Tibial artery (tissue), 4 donors: ENCODE data around the gene SLC38A11.
"Not testable (repeated sequence)": the region's sequence is repeated elsewhere in the genome, so short reads cannot be mapped to it uniquely, and the experiment has no call there.

ENCODE experiments used
- DNase-seq, 2 donors: peaks; one replicate each; pipeline ENCODE4 v3.0.0-alpha.2; 2019
- H3K27ac ChIP-seq, 2 donors: fragments of 200-600 bp; sonication (generic) in 1 of 2; 1 replicate in 1 of 2; 2 replicates in 1 of 2; pipeline ENCODE4 v1.5.1; 2018 to 2019; ENCODE audit warnings: mild to moderate bottlenecking in 1 of 2
- H3K27me3 ChIP-seq, 2 donors: fragments of 200-600 bp; sonication (generic) in 1 of 2; one replicate each; pipeline versions ENCODE4 v1.5.1 to v1.6.0; 2016 to 2019
- H3K36me3 ChIP-seq, 3 donors: fragments of 200-600 bp; sonication (generic) in 2 of 3; one replicate each; pipeline ENCODE4 v1.5.1; 2016 to 2019; ENCODE audit warnings: mild to moderate bottlenecking in 2 of 3
- H3K4me1 ChIP-seq, 4 donors: fragments of 200-600 bp; sonication (generic) in 2 of 4; 1 replicate in 3 of 4; 2 replicates in 1 of 4; pipeline ENCODE4 v1.5.1; 2016 to 2019
- H3K4me3 ChIP-seq, 2 donors: fragments of 200-600 bp; sonication (generic) in 1 of 2; 1 replicate in 1 of 2; 2 replicates in 1 of 2; pipeline ENCODE4 v1.5.1; 2018 to 2019; ENCODE audit warnings: mild to moderate bottlenecking in 2 of 2
- H3K9me3 ChIP-seq, 3 donors: fragments of 200-600 bp; sonication (generic) in 1 of 3; one replicate each; pipeline ENCODE4 v1.5.1; 2016 to 2019
- intact Hi-C: fragments of 100-400 bp; cut with DNase I; formaldehyde crosslinking; loops from one replicate; pipeline ENCODE4 v1.15.0; 2023; ENCODE audit warnings: low total_unique reads
- TF ChIP-seq, protein P1 (sequence below), 2 experiments: fragments of 200-600 bp in 1 of 2; fragments of 450-650 bp in 1 of 2; IDR thresholded peaks; one replicate each; pipeline ENCODE4 v1.5.1; 2017 to 2019; ENCODE audit warnings: antibody characterized with exemption in 2 of 2, mild to moderate bottlenecking in 1 of 2, moderate library complexity in 1 of 2

The SLC38A11 gene

DNA sequence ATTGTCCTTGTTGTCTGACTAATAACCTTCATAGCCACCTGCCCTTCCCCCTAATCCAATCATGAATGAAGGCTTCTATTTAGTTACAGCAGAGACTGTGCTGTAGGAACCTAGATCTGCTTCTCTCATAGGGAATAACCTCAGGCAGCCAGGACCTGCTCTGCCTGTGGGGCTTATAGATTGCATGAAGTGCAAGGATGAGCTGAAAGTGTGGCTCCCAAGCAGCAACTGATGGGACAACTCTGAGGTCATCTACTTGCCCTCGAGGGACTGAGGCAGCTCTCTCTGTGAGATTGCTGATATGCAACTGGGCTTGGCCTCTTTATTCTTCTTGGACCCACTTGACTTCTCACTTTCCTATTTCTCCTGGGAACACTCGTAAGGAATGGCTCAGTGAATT, 23.8 kb upstream of the SLC38A11 start:
- H3K4me1 ChIP-seq = peaks cover 0 to 8% (median 3%) of the 10 kb centered on the region in 4 donors
- no peaks in the 10 kb centered on the region for H3K27me3 ChIP-seq
- intact Hi-C loops = no loop called here
- no peak for DNase-seq
- TF ChIP-seq, protein P1, sequence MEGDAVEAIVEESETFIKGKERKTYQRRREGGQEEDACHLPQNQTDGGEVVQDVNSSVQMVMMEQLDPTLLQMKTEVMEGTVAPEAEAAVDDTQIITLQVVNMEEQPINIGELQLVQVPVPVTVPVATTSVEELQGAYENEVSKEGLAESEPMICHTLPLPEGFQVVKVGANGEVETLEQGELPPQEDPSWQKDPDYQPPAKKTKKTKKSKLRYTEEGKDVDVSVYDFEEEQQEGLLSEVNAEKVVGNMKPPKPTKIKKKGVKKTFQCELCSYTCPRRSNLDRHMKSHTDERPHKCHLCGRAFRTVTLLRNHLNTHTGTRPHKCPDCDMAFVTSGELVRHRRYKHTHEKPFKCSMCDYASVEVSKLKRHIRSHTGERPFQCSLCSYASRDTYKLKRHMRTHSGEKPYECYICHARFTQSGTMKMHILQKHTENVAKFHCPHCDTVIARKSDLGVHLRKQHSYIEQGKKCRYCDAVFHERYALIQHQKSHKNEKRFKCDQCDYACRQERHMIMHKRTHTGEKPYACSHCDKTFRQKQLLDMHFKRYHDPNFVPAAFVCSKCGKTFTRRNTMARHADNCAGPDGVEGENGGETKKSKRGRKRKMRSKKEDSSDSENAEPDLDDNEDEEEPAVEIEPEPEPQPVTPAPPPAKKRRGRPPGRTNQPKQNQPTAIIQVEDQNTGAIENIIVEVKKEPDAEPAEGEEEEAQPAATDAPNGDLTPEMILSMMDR (IDR thresholded peaks at IDR 0.05) = no peak
- no peak overlapping the region for H3K4me3 ChIP-seq
- H3K36me3 ChIP-seq = no peaks in the 10 kb centered on the region
- no peak overlapping the region for H3K27ac ChIP-seq
- H3K9me3 ChIP-seq = no peaks in the 10 kb centered on the region

DNA sequence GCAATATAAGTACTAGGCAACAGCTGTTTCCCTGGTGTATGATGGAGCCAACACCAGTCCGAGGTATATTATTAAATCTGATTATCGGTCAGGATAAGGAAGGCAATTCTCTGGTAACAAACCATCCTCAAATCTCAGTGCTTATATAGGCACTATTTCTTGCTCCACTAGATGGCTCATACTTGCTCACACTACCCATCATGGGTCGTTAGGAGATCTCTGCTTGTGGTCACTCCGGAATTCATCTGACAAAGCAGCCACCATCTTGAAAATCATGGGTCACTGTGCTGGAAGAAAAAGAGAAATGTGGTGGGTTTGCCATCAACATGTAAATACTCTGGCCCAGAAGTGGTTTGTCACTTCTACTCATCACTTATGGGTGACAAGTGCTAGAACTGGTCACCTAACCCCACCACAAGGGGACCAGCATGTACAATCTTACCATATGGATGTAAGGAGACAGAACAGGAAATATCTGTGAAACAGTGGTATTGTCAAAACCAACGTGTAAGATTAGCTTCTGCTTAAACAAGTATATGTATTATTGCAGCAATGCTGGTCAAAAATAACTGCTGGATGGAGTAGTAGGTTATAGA, 21.6 kb upstream of the SLC38A11 start:
- H3K36me3 ChIP-seq, DNase-seq, H3K4me3 ChIP-seq, H3K9me3 ChIP-seq, H3K27me3 ChIP-seq, H3K27ac ChIP-seq, H3K4me1 ChIP-seq, intact Hi-C loops: not testable (repeated sequence)

DNA sequence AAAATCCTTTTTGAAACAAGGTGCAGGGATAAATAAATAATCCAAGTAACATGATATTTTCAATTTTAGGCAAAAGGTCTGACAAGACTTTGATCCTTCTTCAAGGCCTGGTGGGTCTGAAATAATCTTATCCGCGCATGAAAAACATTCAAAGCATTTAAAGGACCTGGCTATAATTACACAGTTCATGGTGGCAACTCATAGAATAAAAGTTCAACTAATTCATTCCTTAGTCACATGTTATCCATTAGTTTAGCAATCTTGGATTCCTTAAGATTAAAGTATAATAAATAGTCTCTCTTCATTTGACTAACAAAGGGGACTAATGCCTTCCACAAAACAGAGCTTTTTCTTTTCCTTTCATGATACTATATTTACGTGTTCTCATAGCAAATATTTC, 21.0 kb upstream of the SLC38A11 start:
- Histone ChIP-seq H3K9me3 (no peaks in the 10 kb centered on the region), H3K27me3 (no peaks in the 10 kb centered on the region), H3K36me3 (no peaks in the 10 kb centered on the region), H3K27ac (no peak overlapping the region), H3K4me1 (peaks cover 0 to 4% (median under 1%) of the 10 kb centered on the region in 4 donors), H3K4me3 (no peak overlapping the region)
- TF ChIP-seq, protein P1 (IDR thresholded peaks at IDR 0.05) = no peak
- no peak for DNase-seq
- intact Hi-C loops = no loop called here

DNA sequence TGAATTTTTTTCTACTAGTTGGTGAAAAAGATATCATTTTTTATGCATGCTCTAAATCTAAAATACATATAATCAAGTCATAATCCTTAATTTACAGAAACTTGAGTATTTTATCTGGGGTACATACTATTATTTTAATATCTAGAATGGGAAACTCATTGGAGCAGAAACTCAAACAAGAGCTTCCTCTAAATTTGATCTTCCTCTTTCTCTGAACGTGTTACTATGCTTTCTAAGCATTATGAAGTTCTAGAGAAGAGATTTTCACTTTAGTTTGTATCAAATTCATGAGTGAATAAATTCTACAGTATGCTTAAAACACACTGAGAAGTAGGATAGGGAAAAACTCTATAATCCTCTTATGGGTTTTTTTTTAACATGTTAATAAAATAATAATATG, 20.6 kb upstream of the SLC38A11 start:
- Histone ChIP-seq H3K27me3 (no peaks in the 10 kb centered on the region), H3K4me3 (no peak overlapping the region), H3K4me1 (peaks cover 0 to 2% (median 0%) of the 10 kb centered on the region in 4 donors), H3K27ac (no peak overlapping the region), H3K36me3 (no peaks in the 10 kb centered on the region), H3K9me3 (no peaks in the 10 kb centered on the region)
- TF ChIP-seq, protein P1 (IDR thresholded peaks at IDR 0.05) = no peak
- intact Hi-C loops = no loop called here
- no peak for DNase-seq

DNA sequence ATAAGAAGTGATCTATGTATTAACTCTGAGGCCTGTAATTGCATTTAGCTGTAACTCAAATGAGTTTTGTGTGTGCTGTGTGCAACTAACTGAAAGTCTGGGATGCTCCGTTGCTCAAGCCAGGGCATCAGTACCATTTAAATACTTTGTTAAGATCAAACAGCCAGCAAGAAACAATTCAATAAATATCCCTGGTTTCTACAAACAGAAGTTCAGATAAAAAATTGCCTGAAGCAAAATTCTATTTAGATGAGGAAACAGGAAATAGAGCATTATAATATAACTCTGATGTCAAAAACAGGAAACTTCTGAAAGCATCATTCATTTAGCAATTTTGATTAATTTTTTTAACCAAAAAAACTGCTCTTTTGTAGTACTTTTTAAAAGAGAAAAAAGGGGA, 18.9 kb upstream of the SLC38A11 start:
- H3K4me1 ChIP-seq = no peaks in the 10 kb centered on the region
- no peak overlapping the region for H3K27ac ChIP-seq
- H3K36me3 ChIP-seq = no peaks in the 10 kb centered on the region
- intact Hi-C loops = no loop called here
- no peak overlapping the region for H3K4me3 ChIP-seq
- H3K9me3 ChIP-seq = no peaks in the 10 kb centered on the region
- no peaks in the 10 kb centered on the region for H3K27me3 ChIP-seq
- TF ChIP-seq, protein P1 (IDR thresholded peaks at IDR 0.05) = no peak
- no peak for DNase-seq

DNA sequence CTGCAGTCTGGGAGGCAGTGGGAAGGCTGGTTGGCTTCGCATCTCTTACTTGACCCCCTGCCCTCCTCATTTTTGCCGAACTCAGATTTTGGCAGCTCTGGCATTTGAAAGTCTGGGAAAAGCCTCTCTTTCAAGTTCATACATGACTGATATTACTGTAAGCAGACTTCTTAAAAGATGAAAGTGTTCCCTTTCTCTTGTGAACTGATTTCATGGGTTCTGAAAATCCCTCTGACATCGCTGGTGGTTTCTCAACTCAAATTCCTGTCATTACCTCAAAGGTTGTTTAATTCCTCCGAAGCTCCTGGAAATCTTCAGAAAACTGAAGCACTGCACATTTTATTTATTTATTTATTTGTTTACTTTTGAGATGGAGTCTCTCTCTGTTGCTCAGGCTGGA, 16.9 kb upstream of the SLC38A11 start:
- TF ChIP-seq, protein P1 (IDR thresholded peaks at IDR 0.05) = no peak
- H3K27me3 ChIP-seq = no peaks in the 10 kb centered on the region
- DNase-seq = no peak
- no peak overlapping the region for H3K4me3 ChIP-seq
- no peak overlapping the region for H3K27ac ChIP-seq
- no peaks in the 10 kb centered on the region for H3K36me3 ChIP-seq
- no peaks in the 10 kb centered on the region for H3K4me1 ChIP-seq
- intact Hi-C loops = no loop called here
- no peaks in the 10 kb centered on the region for H3K9me3 ChIP-seq
